Progenitor cell of endocrine pancreas (in vitro differentiated cells): Measurements from ENCODE around the gene TH. TPM values are rescaled to one million over a fixed set of nuclear protein-coding genes. Genes with fewer than 3 reads are reported as not detected.
A peak's percentile ranks its signal among the peaks of the same experiment; 100 is the strongest.

Source experiments
- DNase-seq: peaks from one replicate; pipeline ENCODE4 v3.0.0; 2021; ENCODE audit warnings: low spot score; ENCODE audit not compliant: unreplicated experiment
- H3K27ac Mint-ChIP-seq: 2 replicates; pipeline ENCODE4 v1.8.0; 2021; ENCODE audit warnings: mild to moderate bottlenecking, moderate library complexity, mixed read lengths
- H3K27me3 Mint-ChIP-seq: 2 replicates; pipeline ENCODE4 v1.8.0; 2021; ENCODE audit warnings: mixed read lengths
- H3K36me3 Mint-ChIP-seq: 2 replicates; pipeline ENCODE4 v1.8.0; 2022; ENCODE audit warnings: mixed read lengths; ENCODE audit not compliant: insufficient read depth
- H3K4me1 Mint-ChIP-seq: 2 replicates; pipeline ENCODE4 v1.8.0; 2021; ENCODE audit warnings: low read depth, mixed read lengths
- H3K4me3 Mint-ChIP-seq: 2 replicates; pipeline ENCODE4 v1.8.0; 2021; ENCODE audit warnings: low read depth, mild to moderate bottlenecking, moderate library complexity, mixed read lengths
- H3K9me3 Mint-ChIP-seq: 2 replicates; pipeline ENCODE4 v1.8.0; 2021; ENCODE audit warnings: low read depth, mixed read lengths
- CTCF ChIP-seq: fragments of 200-600 bp; sonication (generic); IDR thresholded peaks from one replicate; pipeline ENCODE4 v1.5.0; 2021; ENCODE audit warnings: antibody characterized with exemption, mild to moderate bottlenecking; ENCODE audit not compliant: unreplicated experiment
- total RNA-seq: library from RNA; stranded (reverse); gene quantifications from 2 replicates; pipeline ENCODE4 v1.2.1, GENCODE V29; 2021

TH gene
- total RNA-seq, 1 donor from 2014 or later: 0.53 TPM

DNA sequence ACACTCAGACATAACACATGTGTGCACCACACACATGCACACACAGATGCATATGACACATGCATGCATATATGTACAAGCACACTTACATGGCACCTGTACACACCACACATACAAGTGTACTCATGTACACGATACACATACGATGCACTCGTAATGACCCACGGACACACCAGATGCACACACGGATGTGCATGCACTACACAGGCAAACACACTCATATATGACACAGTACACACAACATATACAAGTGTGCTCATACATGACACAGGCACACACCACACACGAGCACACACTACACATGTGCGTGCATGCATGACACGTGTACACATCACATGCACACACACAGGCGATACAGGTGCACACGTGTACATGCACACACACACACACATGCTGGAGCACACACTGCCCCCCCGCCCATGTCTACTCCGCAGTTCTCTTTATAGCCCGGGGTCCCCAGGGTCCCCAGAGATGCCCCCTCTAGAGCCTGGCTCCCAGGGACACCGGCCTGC lies 4.8 kb upstream of the TH start:
- no peak for TF ChIP-seq CTCF
- peaks cover 10% of the 10 kb centered on the region for H3K27me3 Mint-ChIP-seq
- no peaks in the 10 kb centered on the region for H3K9me3 Mint-ChIP-seq
- H3K27ac Mint-ChIP-seq: no peak overlapping the region
- H3K4me3 Mint-ChIP-seq: no peak overlapping the region
- no peak for DNase-seq
- H3K36me3 Mint-ChIP-seq: no peaks in the 10 kb centered on the region
- H3K4me1 Mint-ChIP-seq: peaks cover 14% of the 10 kb centered on the region

DNA sequence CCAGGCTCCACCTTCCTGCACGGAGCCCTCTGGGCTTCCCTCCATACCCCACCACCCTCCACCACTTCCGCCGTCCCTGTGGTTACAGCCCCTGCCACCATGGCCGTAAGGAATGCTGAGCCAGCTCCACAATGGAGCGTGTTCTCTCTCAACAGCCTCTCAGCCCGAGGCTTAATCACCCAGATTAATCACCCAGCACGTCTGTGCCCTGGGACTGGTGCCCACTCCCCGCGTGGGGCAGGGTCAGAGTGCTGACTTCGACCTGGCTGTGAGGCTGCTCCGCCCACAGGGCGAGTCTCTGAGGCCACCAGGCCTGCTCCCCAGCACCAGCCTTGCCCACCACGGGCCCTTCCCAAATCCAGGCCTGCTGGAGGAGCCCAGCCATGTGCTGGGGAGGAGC lies 4.0 kb upstream of the TH start:
- Mint-ChIP-seq H3K9me3 (no peaks in the 10 kb centered on the region), H3K4me1 (peaks cover 12% of the 10 kb centered on the region), H3K27me3 (peaks cover 11% of the 10 kb centered on the region), H3K4me3 (no peak overlapping the region), H3K27ac (no peak overlapping the region), H3K36me3 (no peaks in the 10 kb centered on the region)
- no peak for DNase-seq
- no peak for TF ChIP-seq CTCF

GRCh38 chr11:2174361-2174760 lies 2.7 kb upstream of the TH start:
- H3K9me3 Mint-ChIP-seq: no peaks in the 10 kb centered on the region
- no peak for DNase-seq
- H3K27ac Mint-ChIP-seq: no peak overlapping the region
- no peak overlapping the region for H3K4me3 Mint-ChIP-seq
- peaks cover 9% of the 10 kb centered on the region for H3K27me3 Mint-ChIP-seq
- peaks cover 10% of the 10 kb centered on the region for H3K4me1 Mint-ChIP-seq
- TF ChIP-seq CTCF: no peak
- no peaks in the 10 kb centered on the region for H3K36me3 Mint-ChIP-seq

DNA sequence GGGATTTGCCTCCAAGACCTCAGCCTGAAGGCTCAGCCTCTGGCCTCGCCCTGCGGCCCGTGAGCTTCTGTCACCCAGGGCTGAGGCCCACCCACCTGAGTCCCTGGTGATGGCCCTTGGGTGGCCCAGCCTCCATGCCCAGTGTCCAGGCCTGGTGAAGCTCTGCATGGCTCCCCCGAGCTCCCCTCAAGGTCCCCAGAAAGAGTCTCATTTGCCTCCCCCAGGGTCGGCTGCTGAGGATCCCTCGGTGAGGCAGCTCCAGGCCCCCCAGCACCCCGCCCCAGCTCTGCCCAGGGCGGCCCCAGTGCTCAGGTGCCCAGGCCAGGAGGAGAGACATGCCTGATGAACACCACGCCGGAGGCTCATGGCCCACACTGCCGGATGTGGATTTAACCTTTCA lies 2.1 kb upstream of the TH start:
- no peak for TF ChIP-seq CTCF
- peaks cover 9% of the 10 kb centered on the region for H3K27me3 Mint-ChIP-seq
- no peaks in the 10 kb centered on the region for H3K9me3 Mint-ChIP-seq
- DNase-seq: no peak
- peaks cover 4% of the 10 kb centered on the region for H3K4me1 Mint-ChIP-seq
- H3K4me3 Mint-ChIP-seq: no peak overlapping the region
- no peak overlapping the region for H3K27ac Mint-ChIP-seq
- no peaks in the 10 kb centered on the region for H3K36me3 Mint-ChIP-seq

DNA sequence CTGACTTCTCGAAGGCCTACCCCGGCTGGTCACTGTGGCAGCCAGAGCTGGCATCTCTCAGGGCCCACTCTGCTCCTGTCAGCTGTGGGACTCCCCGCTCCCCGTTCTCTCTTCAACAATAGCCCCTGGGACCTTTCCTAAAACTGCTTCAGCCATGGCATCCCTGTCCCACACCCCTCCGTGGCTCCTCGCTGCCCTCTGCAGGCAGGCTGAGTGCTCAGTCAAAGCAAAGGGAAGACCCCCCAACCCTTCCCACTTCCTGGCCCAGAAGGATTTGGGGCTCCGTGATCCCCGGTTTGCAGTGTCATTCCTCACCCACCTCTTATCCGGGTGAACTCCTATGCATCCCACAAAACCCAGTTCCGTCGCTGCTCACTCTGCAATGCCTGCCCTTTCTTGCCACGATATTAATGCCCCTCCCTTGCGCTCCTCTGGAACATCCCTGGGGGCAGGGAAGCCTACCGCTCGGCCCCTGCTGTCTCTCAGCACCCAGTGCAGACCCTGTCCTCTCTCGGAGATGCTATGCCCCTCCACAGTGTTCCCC lies 1.6 kb upstream of the TH start:
- no peaks in the 10 kb centered on the region for H3K4me1 Mint-ChIP-seq
- H3K9me3 Mint-ChIP-seq: no peaks in the 10 kb centered on the region
- peak overlapping the region; percentile 56 for H3K27ac Mint-ChIP-seq

More for the DNA sequence above, 1.6 kb upstream of the TH start:
- peak; percentile 41 for TF ChIP-seq CTCF
- peaks cover 6% of the 10 kb centered on the region for H3K27me3 Mint-ChIP-seq
- DNase-seq: no peak
- no peak overlapping the region for H3K4me3 Mint-ChIP-seq
- H3K36me3 Mint-ChIP-seq: no peaks in the 10 kb centered on the region
